Astrocyte of the cerebellum (primary cell): ENCODE results near the gene CT45A1.
"Not testable (repeated sequence)": the region's sequence is repeated elsewhere in the genome, so short reads cannot be mapped to it uniquely, and the experiment has no call there.

ENCODE experiments used
- DNase-seq: peaks from one replicate; pipeline ENCODE4 v3.0.0-alpha.2; 2011; ENCODE audit warnings: low read depth
- H3K4me3 ChIP-seq: 2 replicates; pipeline ENCODE4 v1.5.1; 2011; ENCODE audit warnings: mild to moderate bottlenecking, low read depth, low read length, moderate library complexity
- in situ Hi-C: cut with HindIII; loops from 2 replicates; pipeline ENCODE4 v1.10.0; 2017; ENCODE audit warnings: low sequenced_read_pairs
- TF ChIP-seq, protein P1 (sequence below): IDR thresholded peaks from 2 replicates; pipeline ENCODE4 v1.5.1; 2012; ENCODE audit warnings: low read length, low read depth, moderate library complexity, mild to moderate bottlenecking; ENCODE audit errors: missing control alignments

Gene CT45A1

GRCh38 chrX:135737366-135738071, 24.1 kb downstream of the CT45A1 start:
- no peak for DNase-seq
- TF ChIP-seq, protein P1, sequence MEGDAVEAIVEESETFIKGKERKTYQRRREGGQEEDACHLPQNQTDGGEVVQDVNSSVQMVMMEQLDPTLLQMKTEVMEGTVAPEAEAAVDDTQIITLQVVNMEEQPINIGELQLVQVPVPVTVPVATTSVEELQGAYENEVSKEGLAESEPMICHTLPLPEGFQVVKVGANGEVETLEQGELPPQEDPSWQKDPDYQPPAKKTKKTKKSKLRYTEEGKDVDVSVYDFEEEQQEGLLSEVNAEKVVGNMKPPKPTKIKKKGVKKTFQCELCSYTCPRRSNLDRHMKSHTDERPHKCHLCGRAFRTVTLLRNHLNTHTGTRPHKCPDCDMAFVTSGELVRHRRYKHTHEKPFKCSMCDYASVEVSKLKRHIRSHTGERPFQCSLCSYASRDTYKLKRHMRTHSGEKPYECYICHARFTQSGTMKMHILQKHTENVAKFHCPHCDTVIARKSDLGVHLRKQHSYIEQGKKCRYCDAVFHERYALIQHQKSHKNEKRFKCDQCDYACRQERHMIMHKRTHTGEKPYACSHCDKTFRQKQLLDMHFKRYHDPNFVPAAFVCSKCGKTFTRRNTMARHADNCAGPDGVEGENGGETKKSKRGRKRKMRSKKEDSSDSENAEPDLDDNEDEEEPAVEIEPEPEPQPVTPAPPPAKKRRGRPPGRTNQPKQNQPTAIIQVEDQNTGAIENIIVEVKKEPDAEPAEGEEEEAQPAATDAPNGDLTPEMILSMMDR, result no peak
- in situ Hi-C loops, result no loop called here
- no peak overlapping the region for H3K4me3 ChIP-seq

- TF ChIP-seq, protein P1, result peak; percentile 25
- in situ Hi-C loops, result no loop called here
- no peak for DNase-seq
- H3K4me3 ChIP-seq, result no peak overlapping the region
Observed at GRCh38 chrX:135740681-135741149, 27.3 kb downstream of the CT45A1 start.

DNA sequence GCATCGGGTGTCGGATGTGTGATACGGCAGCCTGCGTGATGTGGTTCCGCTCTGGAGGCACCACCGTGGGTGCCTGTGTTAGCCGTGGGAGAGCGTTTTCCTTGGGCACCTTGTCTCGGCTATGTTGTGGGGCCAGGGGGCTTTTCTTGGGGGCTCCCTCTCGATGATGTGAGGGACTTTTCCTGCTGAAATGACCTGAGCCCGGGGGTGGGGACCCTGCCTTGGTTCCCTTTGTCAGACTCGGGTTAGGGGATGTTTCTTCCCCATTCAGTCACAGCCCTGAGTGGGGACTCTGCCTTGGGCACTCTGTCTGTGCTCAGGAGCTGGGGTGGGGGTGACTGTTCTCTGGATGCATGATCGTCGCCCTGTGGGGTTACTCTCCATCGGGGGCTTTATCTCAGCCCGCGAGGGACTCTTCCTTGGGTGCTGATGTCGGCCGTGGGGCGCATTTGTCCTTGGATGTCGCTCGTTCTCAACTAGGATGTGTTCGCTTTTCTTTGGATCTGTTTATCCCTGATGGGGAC, 27.8 kb downstream of the CT45A1 start:
- in situ Hi-C loops, result no loop called here
- no peak overlapping the region for H3K4me3 ChIP-seq
- no peak for DNase-seq
- TF ChIP-seq, protein P1, result no peak

DNA sequence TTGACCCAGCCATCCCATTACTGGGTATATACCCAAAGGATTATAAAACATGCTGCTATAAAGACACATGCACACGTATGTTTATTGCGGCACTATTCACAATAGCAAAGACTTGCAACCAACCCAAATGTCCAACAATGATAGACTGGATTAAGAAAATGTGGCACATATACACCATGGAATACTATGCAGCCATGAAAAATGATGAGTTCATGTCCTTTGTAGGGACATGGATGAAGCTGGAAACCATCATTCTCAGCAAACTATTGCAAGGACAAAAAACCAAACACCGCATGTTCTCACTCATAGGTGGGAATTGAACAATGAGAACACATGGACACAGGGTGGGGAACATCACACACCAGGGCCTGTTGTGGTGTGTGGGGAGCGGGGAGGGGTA, 31.3 kb downstream of the CT45A1 start:
- in situ Hi-C loops, DNase-seq, H3K4me3 ChIP-seq: not testable (repeated sequence)

- DNase-seq, in situ Hi-C loops, H3K4me3 ChIP-seq: not testable (repeated sequence)
Observed at GRCh38 chrX:135768091-135768490, 54.7 kb downstream of the CT45A1 start, which contains the start of gene CT45A3. CT45A3 (minus strand) TSS chrX:135768191; CDS start chrX:135764444, 3,747 bp downstream.
